SJSA1 (cell line): ENCODE results near the gene GNG4. TPM values are rescaled to one million over a fixed set of nuclear protein-coding genes. Genes with fewer than 3 reads are reported as not detected.

ENCODE experiments used
- DNase-seq, 2 experiments: peaks; one replicate each; pipeline ENCODE4 v3.0.0-alpha.2; 2015 to 2020; ENCODE audit warnings: low spot score in 2 of 2, low read depth in 1 of 2
- H3K27ac ChIP-seq: fragments of 250-450 bp; sonication (Bioruptor Pico); 2 replicates; pipeline ENCODE4 v1.5.1; 2020; ENCODE audit warnings: mild to moderate bottlenecking, moderate library complexity
- H3K27me3 ChIP-seq: fragments of 250-450 bp; sonication (Bioruptor Pico); replicated peaks from 2 replicates; pipeline ENCODE4 v1.5.1; 2020; ENCODE audit warnings: mild to moderate bottlenecking, moderate library complexity
- H3K36me3 ChIP-seq: fragments of 250-450 bp; sonication (Bioruptor Pico); 2 replicates; pipeline ENCODE4 v1.5.1; 2020; ENCODE audit warnings: mild to moderate bottlenecking
- H3K4me1 ChIP-seq: fragments of 250-450 bp; sonication (Bioruptor Pico); replicated peaks from 2 replicates; pipeline ENCODE4 v1.6.1; 2021; ENCODE audit warnings: mild to moderate bottlenecking
- H3K4me3 ChIP-seq: fragments of 250-450 bp; sonication (Bioruptor Pico); 2 replicates; pipeline ENCODE4 v1.5.1; 2020; ENCODE audit warnings: mild to moderate bottlenecking
- H3K9me3 ChIP-seq: fragments of 250-450 bp; sonication (Bioruptor Pico); replicated peaks from 2 replicates; pipeline ENCODE4 v1.5.1; 2020; ENCODE audit warnings: mild to moderate bottlenecking
- total RNA-seq: library from RNA; depleted of rRNA; stranded (reverse); fragments of >200 nt; shearing (Covaris generic); gene quantifications from 2 replicates; pipeline ENCODE4 v1.2.3, GENCODE V29; 2014; rRNA removed

GNG4 gene
- total RNA-seq, 1 experiment from 2014 or later, result 2.3 TPM

DNA sequence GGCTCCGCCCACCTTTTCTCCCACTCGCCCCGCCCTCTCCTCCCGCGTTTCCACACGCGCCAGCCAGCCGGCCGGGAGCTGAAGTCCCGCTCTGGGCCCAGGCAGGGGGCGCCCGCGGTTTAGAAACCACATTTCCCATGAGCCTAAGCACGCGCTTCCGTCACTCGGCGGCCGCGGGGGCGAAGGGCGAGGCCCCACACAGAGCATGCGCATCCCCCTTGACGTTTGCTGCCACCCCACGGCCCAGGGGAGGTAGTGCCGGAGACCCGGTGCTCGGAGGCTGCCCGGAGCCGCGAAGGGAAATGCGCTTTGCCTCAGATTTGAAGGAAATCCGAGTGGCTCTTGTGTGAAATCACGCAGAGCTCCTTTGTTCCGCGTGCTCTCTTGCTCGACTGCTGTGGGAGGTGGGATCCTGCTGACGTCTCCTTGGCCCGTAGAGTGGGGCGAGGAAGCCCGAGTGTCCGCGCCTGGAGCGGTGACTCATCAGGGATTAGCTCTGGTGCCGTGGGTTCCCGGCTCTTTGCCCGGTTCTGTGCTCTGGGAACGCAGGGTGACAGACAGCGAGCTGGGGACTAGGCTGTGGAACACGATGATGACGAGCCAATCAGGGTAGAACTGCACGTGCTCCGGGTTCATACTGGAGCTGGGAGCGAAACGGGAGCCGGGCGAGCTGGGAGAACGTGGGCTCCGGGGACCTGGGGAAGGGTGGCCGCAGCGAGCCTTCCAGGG, 144.9 kb downstream of the GNG4 start:
- Histone ChIP-seq H3K27me3 (no peaks in the 10 kb centered on the region), H3K27ac (peak overlapping the region; percentile 86), H3K4me3 (peak overlapping the region; percentile 94), H3K36me3 (peaks cover 10% of the 10 kb centered on the region; the same call in 1 of the 2 replicates), H3K4me1 (peaks cover 12% of the 10 kb centered on the region), H3K9me3 (no peaks in the 10 kb centered on the region)
- peak; percentile 99 to 100 for DNase-seq

DNA sequence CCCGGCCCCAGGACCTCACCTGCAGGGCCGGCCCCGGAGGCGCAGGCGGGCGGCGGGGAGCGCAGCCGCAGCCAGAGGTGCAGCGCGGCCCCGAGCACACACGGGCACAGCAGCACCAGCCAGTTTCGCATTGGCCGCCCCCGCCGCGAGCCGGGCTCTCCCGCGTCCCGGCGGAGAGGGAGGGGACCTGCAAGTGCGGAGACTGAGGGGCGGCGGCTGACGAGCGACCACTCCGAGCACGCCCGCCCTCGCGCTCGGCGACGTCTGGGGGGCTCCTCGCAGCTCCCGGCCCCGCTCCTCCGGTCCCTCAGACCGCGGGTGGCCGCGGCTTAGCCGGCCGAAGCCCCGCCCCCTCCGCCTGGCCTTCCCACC, 145.5 kb downstream of the GNG4 start, which contains the start of gene B3GALNT2:
B3GALNT2 (minus strand) TSS at position 331 of the 372 bp plus-strand sequence; CDS start at position 131, 200 bp downstream.
- peak within 1 kb of the TSS; percentile 94 for H3K4me3 ChIP-seq
- peak within 1 kb of the TSS; percentile 86 for H3K27ac ChIP-seq
- H3K4me1 ChIP-seq, result peaks cover 12% of the 10 kb centered on the region
- DNase-seq, result no peak
- H3K9me3 ChIP-seq, result no peaks in the 10 kb centered on the region
- H3K27me3 ChIP-seq, result no peaks in the 10 kb centered on the region
- peaks cover 10% of the 10 kb centered on the region; the same call in 1 of the 2 replicates for H3K36me3 ChIP-seq

DNA sequence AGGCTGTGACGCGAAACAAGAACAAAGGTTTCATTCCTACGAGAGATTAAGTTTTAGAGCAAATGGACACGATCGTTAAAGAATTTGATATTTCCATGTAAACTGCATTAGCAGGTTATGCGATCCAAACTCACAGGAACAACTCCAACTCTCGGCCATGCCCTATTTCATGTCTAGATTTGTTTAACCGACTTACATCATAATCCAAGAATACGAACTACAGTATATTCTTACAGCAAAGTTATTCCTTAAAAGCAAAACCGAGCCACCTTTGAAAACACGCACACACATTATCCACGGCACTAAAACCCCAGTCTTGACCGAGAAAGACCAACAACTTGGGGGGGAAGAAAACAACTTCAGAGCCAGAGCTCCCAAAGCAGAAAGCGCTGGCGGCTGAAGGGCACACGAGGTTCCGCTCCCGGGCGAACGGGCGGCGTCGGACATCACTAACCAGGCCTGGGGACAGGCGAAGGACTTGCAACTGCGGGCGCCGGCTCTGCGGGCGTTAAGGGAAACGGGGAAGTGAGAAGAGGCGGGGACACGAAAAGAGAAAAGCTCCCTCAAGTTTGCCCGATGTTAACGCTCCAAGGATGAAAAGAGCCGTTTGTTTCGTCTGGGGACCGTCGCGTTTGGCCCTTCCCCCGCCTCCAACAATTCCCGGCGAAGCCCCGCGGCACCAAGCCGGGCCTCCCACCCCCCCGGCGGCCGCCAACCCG, 146.0 kb downstream of the GNG4 start:
- Histone ChIP-seq H3K4me3 (peak overlapping the region; percentile 94), H3K27ac (peak overlapping the region; percentile 22), H3K9me3 (no peaks in the 10 kb centered on the region), H3K27me3 (no peaks in the 10 kb centered on the region), H3K4me1 (peaks cover 12% of the 10 kb centered on the region), H3K36me3 (peaks cover 10% of the 10 kb centered on the region; the same call in 1 of the 2 replicates)
- DNase-seq, result peak; percentile 62 to 72

DNA sequence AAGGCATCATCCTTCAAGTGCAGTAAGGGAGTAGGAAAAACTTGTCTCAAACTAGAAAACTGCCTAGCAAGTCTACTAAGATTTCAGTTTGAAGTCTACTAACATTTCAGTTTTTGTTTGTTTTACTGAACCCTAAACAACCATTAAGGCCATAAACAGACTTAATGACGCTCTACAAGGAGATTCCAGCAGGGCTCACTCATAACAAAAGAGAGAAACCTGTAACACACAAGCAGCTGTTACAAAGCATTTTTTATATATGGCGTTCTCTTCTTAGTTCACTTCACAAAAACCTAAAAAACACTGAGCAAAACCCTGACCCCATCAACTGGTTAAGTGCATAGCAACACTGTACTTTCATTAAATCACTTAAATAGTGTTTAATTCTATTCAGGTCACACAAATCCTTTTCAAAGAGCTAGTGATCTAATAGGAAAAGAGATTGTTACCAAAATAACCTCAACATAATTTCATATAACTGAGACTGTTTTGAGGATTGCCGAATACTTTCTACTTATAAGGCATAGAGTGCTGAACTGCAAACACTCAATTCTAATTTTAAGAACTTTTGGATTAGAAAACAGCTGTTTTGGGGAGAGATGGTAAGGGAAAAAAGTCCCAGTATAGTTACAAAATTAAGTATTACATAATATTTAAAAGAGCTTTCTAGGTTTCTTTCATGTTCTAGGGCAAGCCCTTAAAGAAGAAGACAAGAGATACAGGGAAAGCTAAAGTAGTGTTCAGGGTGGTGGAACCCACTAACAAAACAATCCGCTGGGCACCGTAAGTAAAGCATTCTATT, 146.8 kb downstream of the GNG4 start:
- H3K4me3 ChIP-seq, result peak overlapping the region; percentile 94
- H3K36me3 ChIP-seq, result peaks cover 10% of the 10 kb centered on the region; the same call in 1 of the 2 replicates
- peak in 1 of 2 experiments; percentile 47 for DNase-seq
- no peaks in the 10 kb centered on the region for H3K27me3 ChIP-seq
- H3K9me3 ChIP-seq, result no peaks in the 10 kb centered on the region
- H3K4me1 ChIP-seq, result peaks cover 12% of the 10 kb centered on the region
- peak overlapping the region; percentile 22 for H3K27ac ChIP-seq

DNA sequence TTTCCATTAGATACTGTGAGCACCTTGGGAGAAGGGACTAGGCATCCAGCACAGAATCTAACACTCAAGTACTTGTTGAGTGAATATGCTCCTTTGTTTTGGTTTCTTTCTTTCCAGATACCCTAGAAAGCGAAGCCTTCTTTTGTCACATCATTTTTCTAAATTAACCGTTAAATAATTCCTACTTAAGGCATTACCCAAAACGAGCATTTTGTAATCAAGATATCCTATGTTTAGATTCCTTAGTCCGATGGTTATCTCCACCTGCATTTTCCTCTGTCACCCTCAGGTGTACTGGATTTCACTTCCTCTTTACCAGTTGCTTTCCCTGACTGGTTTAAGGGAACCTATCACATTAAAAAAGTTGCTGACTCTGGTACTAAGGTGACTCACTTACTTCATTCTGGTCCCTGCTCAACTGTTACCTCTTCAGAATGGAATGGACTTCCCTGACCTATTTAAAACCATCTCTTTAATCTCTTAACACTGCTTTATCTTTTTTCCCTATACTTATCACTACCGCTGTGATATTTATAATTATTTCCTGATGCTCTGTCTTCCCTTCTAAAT, 148.5 kb downstream of the GNG4 start:
- no peaks in the 10 kb centered on the region for H3K9me3 ChIP-seq
- no peak for DNase-seq
- H3K27me3 ChIP-seq, result no peaks in the 10 kb centered on the region
- H3K27ac ChIP-seq, result no peak overlapping the region
- peaks cover 6% of the 10 kb centered on the region for H3K4me1 ChIP-seq
- H3K4me3 ChIP-seq, result no peak overlapping the region
- H3K36me3 ChIP-seq, result peaks cover 10% of the 10 kb centered on the region; the same call in 1 of the 2 replicates

Other genes with a start within 250 kb of the GNG4 start
- gene B3GALNT2, start 145.3 kb downstream of the GNG4 start, total RNA-seq, result 35.7 and 56.8 TPM in 2 replicates
- gene LYST, start 217.1 kb upstream of the GNG4 start, total RNA-seq, result 4.1 and 8.1 TPM in 2 replicates